VCaP (cell line): ENCODE data around the gene S100A2.

Experiments used
- H3K27ac ChIP-seq: fragments of 450-650 bp; 2 replicates; pipeline ENCODE4 v1.5.1; 2017
- TF ChIP-seq, protein P1 (sequence below): fragments of 450-650 bp; conservative IDR thresholded peaks from 2 replicates; pipeline ENCODE4 v1.5.1; 2017; ENCODE audit warnings: mild to moderate bottlenecking, moderate library complexity

The S100A2 gene

DNA sequence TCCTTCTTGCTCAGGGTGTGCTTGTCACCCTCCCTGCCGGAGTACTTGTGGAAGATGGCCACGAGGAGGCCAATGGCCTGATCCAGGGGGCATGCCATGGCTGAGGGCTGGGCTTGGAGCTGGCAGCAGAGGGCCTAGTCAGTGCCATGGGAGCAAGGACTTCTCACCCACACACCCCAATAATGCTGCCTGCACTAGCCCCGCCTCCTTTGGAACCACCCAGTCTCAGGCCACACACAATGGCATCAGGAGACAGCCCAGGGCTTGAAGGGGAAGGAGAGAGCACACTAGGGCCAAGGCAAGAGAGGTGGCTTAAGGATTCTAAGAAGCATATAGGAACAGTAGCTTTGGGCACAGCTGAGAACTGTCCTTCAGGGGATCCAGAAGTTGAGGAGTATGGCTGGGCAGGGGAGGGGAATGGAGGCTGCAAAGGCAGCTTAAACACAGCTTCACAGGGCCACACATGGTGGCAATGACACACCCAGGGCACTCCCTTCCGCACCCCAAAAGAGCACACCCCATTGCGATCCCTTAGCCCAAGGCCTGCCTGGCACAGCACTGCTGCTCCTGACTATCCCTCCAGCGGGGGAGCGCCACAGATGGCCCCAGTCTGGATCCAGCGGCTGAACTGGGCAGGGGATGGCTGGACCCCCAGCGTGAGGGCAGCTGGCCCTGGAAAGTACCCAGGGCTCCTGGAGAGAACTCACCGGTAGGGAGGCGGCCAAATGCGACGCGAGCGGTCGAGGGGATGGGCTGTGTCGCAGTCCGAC lies 30.2 kb downstream of the S100A2 start, which contains the start of gene S100A6:
Gene S100A6, minus strand, starts transcription at position 750 of the 770 bp plus-strand sequence. Its CDS starts 652 bp downstream, at position 98.
- peak within 1 kb of the TSS; percentile 59; the same call in 1 of the 2 replicates for H3K27ac ChIP-seq
- TF ChIP-seq, protein P1, sequence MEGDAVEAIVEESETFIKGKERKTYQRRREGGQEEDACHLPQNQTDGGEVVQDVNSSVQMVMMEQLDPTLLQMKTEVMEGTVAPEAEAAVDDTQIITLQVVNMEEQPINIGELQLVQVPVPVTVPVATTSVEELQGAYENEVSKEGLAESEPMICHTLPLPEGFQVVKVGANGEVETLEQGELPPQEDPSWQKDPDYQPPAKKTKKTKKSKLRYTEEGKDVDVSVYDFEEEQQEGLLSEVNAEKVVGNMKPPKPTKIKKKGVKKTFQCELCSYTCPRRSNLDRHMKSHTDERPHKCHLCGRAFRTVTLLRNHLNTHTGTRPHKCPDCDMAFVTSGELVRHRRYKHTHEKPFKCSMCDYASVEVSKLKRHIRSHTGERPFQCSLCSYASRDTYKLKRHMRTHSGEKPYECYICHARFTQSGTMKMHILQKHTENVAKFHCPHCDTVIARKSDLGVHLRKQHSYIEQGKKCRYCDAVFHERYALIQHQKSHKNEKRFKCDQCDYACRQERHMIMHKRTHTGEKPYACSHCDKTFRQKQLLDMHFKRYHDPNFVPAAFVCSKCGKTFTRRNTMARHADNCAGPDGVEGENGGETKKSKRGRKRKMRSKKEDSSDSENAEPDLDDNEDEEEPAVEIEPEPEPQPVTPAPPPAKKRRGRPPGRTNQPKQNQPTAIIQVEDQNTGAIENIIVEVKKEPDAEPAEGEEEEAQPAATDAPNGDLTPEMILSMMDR = no peak

DNA sequence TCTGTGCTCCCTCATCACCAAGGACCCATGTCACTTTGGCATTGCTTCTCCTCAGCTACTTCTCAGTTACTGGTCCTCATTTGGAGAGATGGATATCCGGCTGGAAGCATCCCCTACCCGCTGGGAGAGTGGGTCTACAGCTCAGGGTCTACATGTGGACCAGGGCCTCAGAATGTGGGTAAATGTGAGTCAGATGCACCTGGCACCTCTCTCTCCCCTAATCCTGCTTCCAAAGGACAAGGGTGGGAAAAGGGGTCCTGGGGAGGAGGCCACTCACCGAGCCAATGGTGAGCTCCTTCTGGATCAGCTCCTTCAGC lies 30.8 kb downstream of the S100A2 start:
- no peak overlapping the region for H3K27ac ChIP-seq

GRCh38 chr1:153534226-153534924 lies 31.3 kb downstream of the S100A2 start:
- no peak overlapping the region for H3K27ac ChIP-seq
- TF ChIP-seq, protein P1 = no peak

More for the DNA sequence above, 30.8 kb downstream of the S100A2 start:
- TF ChIP-seq, protein P1 = no peak

GRCh38 chr1:153533689-153534201 lies 31.9 kb downstream of the S100A2 start:
- TF ChIP-seq, protein P1 = no peak

DNA sequence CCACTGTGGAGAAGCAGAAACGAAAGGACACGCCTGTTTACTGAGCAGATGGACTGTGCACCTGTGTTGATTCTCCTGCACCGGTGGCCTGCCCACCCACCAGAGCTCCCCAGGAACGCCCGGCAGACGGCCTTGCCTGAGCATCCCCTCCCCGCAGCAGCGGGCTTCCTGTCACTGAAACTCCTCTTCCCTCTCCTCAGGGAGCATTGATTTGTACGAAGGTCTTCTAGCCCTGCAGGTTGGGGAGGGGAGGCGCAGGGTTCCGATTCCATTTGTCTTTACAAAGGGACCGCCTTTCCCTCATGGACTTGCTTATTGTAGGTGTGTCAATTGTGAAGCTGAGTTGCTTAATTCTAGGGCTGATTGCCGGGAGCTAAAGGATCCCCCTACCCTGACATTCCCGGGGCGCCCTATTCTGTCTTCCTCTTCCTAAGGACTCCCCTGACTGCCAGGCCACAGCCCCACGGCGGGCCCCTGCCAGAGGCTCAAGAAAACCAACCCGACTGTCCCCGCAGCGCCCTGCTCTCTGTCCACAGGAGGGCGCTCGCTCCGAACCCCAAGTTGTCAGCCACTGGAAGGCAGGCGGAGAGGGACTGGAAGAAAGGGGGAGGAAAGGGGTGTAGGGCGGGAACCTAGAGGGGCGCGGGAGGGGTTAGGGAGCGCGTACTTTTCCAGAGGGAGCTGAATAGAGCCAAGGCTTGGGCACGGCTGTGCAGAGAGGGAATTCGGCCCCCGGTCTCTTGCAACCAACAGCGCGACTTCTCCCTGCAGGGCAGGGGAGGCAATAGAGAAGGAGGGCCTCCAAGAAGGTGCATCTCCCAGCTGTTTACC lies 32.7 kb downstream of the S100A2 start:
- TF ChIP-seq, protein P1 = no peak

More at GRCh38 chr1:153533689-153534201, 31.9 kb downstream of the S100A2 start:
- no peak overlapping the region for H3K27ac ChIP-seq

DNA sequence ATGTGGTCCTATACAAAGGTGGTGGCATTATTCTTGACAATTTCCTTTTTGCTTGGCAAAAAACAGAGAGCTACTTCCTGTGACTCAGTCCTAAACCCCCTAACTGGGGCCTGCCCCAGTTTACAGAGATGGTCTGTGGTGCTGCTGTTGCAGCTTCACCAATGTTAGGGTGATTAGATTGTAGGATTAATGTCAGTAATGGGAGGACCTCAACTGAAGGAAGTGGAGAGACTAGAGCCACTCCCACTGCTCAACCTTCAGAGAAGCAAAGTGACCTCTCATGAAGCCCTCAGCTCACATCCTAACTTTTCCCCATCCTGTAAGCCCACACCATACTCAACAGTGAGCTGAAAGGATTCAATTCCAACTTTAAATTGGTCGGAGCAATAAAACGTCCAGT lies 33.5 kb downstream of the S100A2 start:
- TF ChIP-seq, protein P1 = no peak
- no peak overlapping the region for H3K27ac ChIP-seq

More for the DNA sequence above, 32.7 kb downstream of the S100A2 start:
- H3K27ac ChIP-seq = no peak overlapping the region

DNA sequence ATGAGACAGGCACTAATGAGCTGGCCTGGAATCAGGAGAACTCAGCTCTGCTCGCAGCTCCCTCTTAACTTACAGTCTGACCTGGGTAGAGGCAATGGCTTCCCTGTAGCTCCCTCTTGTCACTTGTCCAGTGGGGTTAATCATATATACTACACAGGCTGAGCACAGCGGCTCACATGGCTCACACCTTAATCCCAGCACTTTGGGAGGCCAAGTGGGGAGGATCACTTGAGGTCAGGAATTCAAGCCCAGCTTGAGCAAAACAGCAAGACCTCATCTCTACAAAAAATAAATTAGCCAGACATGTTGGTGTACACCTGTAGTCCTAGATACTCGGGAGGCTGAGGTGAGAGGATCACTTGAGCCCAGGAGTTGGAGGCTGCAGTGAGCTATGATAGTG lies 34.0 kb downstream of the S100A2 start:
- no peak overlapping the region for H3K27ac ChIP-seq
- TF ChIP-seq, protein P1 = no peak
